AG20443 (cell line): ENCODE measurements around the gene GGA1.

Experiments used
- DNase-seq: peaks from one replicate; pipeline ENCODE4 v3.0.0; 2012; ENCODE audit warnings: low spot score, mixed read lengths

Gene GGA1

GRCh38 chr22:37630839-37631435, 22.3 kb downstream of the GGA1 start:
- no peak for DNase-seq

- no peak for DNase-seq
Measured at GRCh38 chr22:37631448-37632173, 23.0 kb downstream of the GGA1 start.

- no peak for DNase-seq
Measured at GRCh38 chr22:37632174-37633088, 23.8 kb downstream of the GGA1 start.

GRCh38 chr22:37633089-37633624, 24.5 kb downstream of the GGA1 start:
- DNase-seq = no peak

GRCh38 chr22:37633625-37634416, 25.2 kb downstream of the GGA1 start:
- DNase-seq = peak; percentile 93

- DNase-seq = no peak
Measured at GRCh38 chr22:37634417-37634924, 25.8 kb downstream of the GGA1 start.

- DNase-seq = no peak
Measured at GRCh38 chr22:37635157-37635556, 26.5 kb downstream of the GGA1 start.

- no peak for DNase-seq
Measured at GRCh38 chr22:37636186-37636948, 27.7 kb downstream of the GGA1 start.

- DNase-seq = no peak
Measured at GRCh38 chr22:37636949-37637273, 28.3 kb downstream of the GGA1 start.

GRCh38 chr22:37638391-37639069, 29.9 kb downstream of the GGA1 start:
- no peak for DNase-seq

- peak; percentile 71 for DNase-seq
Measured at GRCh38 chr22:37639070-37639760, 30.6 kb downstream of the GGA1 start, which contains the start of gene SH3BP1. TSS of gene SH3BP1 (plus strand) at chr22:37639669. CDS start at chr22:37639788, 119 bp downstream.

GRCh38 chr22:37639771-37640590, 31.3 kb downstream of the GGA1 start:
- DNase-seq = peak; percentile 9

- no peak for DNase-seq
Measured at GRCh38 chr22:37640591-37641560, 32.2 kb downstream of the GGA1 start.

GRCh38 chr22:37641561-37641949, 32.9 kb downstream of the GGA1 start:
- no peak for DNase-seq

GRCh38 chr22:37643225-37643847, 34.7 kb downstream of the GGA1 start:
- peak; percentile 92 for DNase-seq

- no peak for DNase-seq
Measured at GRCh38 chr22:37647317-37647716, 38.7 kb downstream of the GGA1 start.

- no peak for DNase-seq
Measured at GRCh38 chr22:37647928-37648327, 39.3 kb downstream of the GGA1 start.
